ENCODE measurements around the gene HOXB4.

DNA sequence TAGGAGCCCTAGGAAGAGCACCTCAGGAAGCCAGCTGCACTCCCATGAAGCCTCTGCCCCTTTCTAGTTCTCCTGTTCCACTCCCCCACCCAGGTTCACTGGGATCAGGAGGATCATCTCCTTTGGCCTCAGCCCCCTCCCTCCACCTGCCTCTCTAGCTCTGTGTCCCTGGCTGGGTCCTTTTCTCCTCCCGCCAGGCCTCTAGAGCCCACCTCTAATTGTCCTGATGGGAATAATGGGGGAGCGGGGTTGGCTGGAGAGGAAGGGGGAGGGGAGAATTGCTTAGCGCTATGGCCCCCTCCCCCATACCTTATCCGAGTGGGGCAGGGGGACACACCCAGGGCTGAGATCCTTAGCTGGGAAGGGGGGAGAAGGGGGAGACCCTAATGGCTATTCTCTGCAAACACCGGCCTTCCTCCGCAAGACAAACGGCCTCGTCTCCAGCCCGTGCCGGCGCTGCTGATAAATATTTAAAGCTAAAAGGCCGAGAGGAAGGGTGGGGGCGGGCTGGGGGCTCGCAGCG is 31.7 kb upstream of the HOXB4 start:
- TF ChIP-seq CTCF (conservative IDR thresholded peaks at IDR 0.05; ENCODE audit: low read depth, low read length), result no peak
- TF ChIP-seq, protein P1, sequence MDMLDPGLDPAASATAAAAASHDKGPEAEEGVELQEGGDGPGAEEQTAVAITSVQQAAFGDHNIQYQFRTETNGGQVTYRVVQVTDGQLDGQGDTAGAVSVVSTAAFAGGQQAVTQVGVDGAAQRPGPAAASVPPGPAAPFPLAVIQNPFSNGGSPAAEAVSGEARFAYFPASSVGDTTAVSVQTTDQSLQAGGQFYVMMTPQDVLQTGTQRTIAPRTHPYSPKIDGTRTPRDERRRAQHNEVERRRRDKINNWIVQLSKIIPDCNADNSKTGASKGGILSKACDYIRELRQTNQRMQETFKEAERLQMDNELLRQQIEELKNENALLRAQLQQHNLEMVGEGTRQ (IDR thresholded peaks at IDR 0.05; ENCODE audit: low read depth, low read length), result no peak
- no peak; the same call in 1 of the 2 replicates for TF ChIP-seq BHLHE40 (IDR thresholded peaks at IDR 0.05; ENCODE audit: low read depth, low read length)
- no peak for TF ChIP-seq MXI1 (IDR thresholded peaks at IDR 0.05; ENCODE audit: borderline replicate concordance, low read depth, low read length)
- TF ChIP-seq, protein P2, sequence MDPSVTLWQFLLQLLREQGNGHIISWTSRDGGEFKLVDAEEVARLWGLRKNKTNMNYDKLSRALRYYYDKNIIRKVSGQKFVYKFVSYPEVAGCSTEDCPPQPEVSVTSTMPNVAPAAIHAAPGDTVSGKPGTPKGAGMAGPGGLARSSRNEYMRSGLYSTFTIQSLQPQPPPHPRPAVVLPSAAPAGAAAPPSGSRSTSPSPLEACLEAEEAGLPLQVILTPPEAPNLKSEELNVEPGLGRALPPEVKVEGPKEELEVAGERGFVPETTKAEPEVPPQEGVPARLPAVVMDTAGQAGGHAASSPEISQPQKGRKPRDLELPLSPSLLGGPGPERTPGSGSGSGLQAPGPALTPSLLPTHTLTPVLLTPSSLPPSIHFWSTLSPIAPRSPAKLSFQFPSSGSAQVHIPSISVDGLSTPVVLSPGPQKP (IDR thresholded peaks at IDR 0.05; ENCODE audit: borderline replicate concordance, low read depth, low read length), result no peak
- TF ChIP-seq RFX5 (IDR thresholded peaks at IDR 0.05; ENCODE audit: low read depth, low read length), result no peak
- TF ChIP-seq POLR2A (IDR thresholded peaks at IDR 0.05; ENCODE audit: low read depth, low read length), result no peak
- TF ChIP-seq SMC3 (IDR thresholded peaks at IDR 0.05; ENCODE audit: low read depth, low read length), result no peak
- no peak for TF ChIP-seq MAZ (IDR thresholded peaks at IDR 0.05; ENCODE audit: borderline replicate concordance, low read depth, low read length)
